Activated B cell treated with CpG ODN at 0.5 μM for 24 hours (primary cell): ENCODE measurements around the gene ACCSL. TPM values are rescaled to one million over a fixed set of nuclear protein-coding genes. Genes with fewer than 3 reads are reported as not detected.

Source experiments
- ATAC-seq: fragments of 200-7000 bp; cut with Tn5 transposase; one replicate; pipeline ENCODE4 v1.10.0; 2021; ENCODE audit warnings: low read depth, mild to moderate bottlenecking, moderate library complexity
- CTCF ChIA-PET: fragments of 350-600 bp; sonication (Branson Sonifier 250); formaldehyde crosslinking; loops from one replicate; lab custom pipeline; 2021; ENCODE audit warnings: antibody characterized with exemption; lab: Charles Lee
- POLR2A ChIA-PET: fragments of 350-600 bp; sonication (Branson Sonifier 250); formaldehyde crosslinking; loops from one replicate; lab custom pipeline; 2021; ENCODE audit warnings: antibody characterized with exemption; lab: Charles Lee
- DNase-seq: peaks from one replicate; pipeline ENCODE4 v3.0.0; 2022
- H3K27ac Mint-ChIP-seq: one replicate; pipeline ENCODE4 v1.8.0; 2020; ENCODE audit warnings: mixed read lengths
- H3K27me3 Mint-ChIP-seq: one replicate; pipeline ENCODE4 v1.8.0; 2021; ENCODE audit warnings: mixed read lengths
- H3K36me3 Mint-ChIP-seq: one replicate; pipeline ENCODE4 v1.8.0; 2021; ENCODE audit warnings: low read depth, mixed read lengths
- H3K4me1 Mint-ChIP-seq: one replicate; pipeline ENCODE4 v1.8.0; 2021; ENCODE audit warnings: mixed read lengths
- H3K4me3 Mint-ChIP-seq: one replicate; pipeline ENCODE4 v1.8.0; 2020; ENCODE audit warnings: mild to moderate bottlenecking, mixed read lengths
- H3K9me3 Mint-ChIP-seq: one replicate; pipeline ENCODE4 v1.8.0; 2020; ENCODE audit warnings: mixed read lengths
- CTCF ChIP-seq: fragments of 200-600 bp; IDR thresholded peaks from one replicate; pipeline ENCODE4 v1.8.0; 2022; ENCODE audit warnings: antibody characterized with exemption, mild to moderate bottlenecking
- intact Hi-C: fragments of 100-400 bp; cut with micrococcal nuclease; formaldehyde crosslinking; loops from one replicate; pipeline ENCODE4 v1.15.1; 2024
- total RNA-seq: library from RNA; stranded (reverse); gene quantifications from 2 replicates; pipeline ENCODE4 v1.2.3, GENCODE V29; 2022

ACCSL gene
- total RNA-seq, 1 donor from 2014 or later: not detected

- H3K27ac Mint-ChIP-seq: no peak overlapping the region
- no peaks in the 10 kb centered on the region for H3K4me1 Mint-ChIP-seq
- POLR2A ChIA-PET: no interaction called here
- intact Hi-C loops: no loop called here
- H3K9me3 Mint-ChIP-seq: peaks cover 9% of the 10 kb centered on the region
- ATAC-seq: no peak
- CTCF ChIA-PET: no interaction called here
- H3K27me3 Mint-ChIP-seq: peaks cover 18% of the 10 kb centered on the region
- H3K4me3 Mint-ChIP-seq: no peak overlapping the region
- TF ChIP-seq CTCF: no peak
- no peak for DNase-seq
- no peaks in the 10 kb centered on the region for H3K36me3 Mint-ChIP-seq
Observed at GRCh38 chr11:44043157-44043556, 4.6 kb upstream of the ACCSL start.

DNA sequence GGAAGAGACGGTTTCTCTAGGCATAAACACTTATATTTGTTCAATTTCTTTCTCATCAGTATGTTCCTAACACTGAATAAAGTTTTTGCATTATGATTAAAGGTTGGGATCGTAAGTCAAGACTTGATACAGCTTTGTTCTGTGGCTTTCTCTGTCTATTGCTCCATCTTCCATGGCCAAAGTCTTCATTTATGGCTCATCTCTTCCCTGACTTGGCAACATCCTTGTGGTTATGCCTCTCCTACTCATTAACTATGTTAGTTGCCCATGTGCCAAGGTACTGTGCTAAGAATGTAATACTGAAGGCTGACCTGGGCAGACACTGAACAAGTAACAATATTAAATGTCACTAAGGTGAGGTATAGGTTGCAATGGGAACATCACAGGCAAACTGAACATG is 1.6 kb upstream of the ACCSL start:
- TF ChIP-seq CTCF: no peak
- ATAC-seq (no peak), DNase-seq (no peak)
- intact Hi-C loops: no loop called here
- POLR2A ChIA-PET: interaction anchor here (0.5 kb wide), 1 partner anchor 10 kb away, joined by 10 read pairs; no protein-coding TSS in a partner anchor
- Mint-ChIP-seq H3K4me3 (no peak overlapping the region), H3K27me3 (peaks cover 15% of the 10 kb centered on the region), H3K27ac (no peak overlapping the region), H3K4me1 (no peaks in the 10 kb centered on the region), H3K9me3 (peaks cover 4% of the 10 kb centered on the region), H3K36me3 (no peaks in the 10 kb centered on the region)
- CTCF ChIA-PET: no interaction called here

DNA sequence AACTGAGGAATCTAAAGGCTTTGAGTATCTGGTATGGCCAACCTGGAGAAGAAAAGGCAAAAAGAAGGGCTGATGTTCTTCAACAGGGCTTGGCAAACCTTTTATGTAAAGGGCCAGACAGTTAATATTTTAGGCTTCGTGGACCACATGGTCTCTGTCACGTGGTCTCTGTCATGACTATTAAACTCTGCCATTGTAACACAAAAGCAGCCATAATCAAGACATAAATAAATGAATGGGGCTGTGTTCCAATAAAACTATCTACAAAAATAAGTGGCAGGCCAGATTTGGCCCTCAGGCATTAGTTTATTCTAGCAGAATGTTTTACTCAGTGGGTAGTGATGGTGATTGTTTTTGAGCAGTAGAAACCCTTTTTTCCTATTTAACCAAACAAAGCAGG is 483 bp upstream of the ACCSL start:
- POLR2A ChIA-PET: no interaction called here
- TF ChIP-seq CTCF: no peak
- CTCF ChIA-PET: no interaction called here
- H3K4me3 Mint-ChIP-seq: no peak overlapping the region
- no peaks in the 10 kb centered on the region for H3K9me3 Mint-ChIP-seq
- H3K27me3 Mint-ChIP-seq: peaks cover 15% of the 10 kb centered on the region
- H3K4me1 Mint-ChIP-seq: no peaks in the 10 kb centered on the region
- ATAC-seq (no peak), DNase-seq (no peak)
- intact Hi-C loops: no loop called here
- H3K36me3 Mint-ChIP-seq: no peaks in the 10 kb centered on the region
- no peak overlapping the region for H3K27ac Mint-ChIP-seq

DNA sequence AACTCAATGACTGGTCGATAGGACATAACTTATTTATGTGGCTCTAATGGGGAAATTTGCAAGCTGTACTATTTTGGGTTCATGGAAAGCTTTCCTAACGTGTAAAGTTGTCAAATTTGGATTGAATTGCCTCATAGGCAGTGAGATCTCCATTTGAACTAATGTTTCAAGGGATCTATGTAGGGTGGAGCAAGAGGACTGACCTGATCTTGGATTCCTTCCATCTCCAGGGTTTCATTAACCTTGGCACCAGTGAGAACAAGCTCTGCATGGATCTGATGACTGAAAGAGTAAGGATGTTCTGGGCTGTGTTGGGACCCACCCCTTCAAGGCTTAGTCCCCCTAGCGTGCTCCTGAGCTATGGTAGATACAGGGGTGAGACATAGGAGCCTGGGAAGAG is 2.1 kb downstream of the ACCSL start:
- Mint-ChIP-seq H3K27ac (no peak overlapping the region), H3K36me3 (no peaks in the 10 kb centered on the region), H3K9me3 (no peaks in the 10 kb centered on the region), H3K4me1 (no peaks in the 10 kb centered on the region), H3K4me3 (no peak overlapping the region), H3K27me3 (peaks cover 13% of the 10 kb centered on the region)
- ATAC-seq (no peak), DNase-seq (no peak)
- intact Hi-C loops: no loop called here
- ChIA-PET CTCF (no interaction called here), POLR2A (no interaction called here)
- no peak for TF ChIP-seq CTCF

- ATAC-seq (no peak), DNase-seq (no peak)
- H3K27ac Mint-ChIP-seq: no peak overlapping the region
- no peaks in the 10 kb centered on the region for H3K9me3 Mint-ChIP-seq
- peaks cover 8% of the 10 kb centered on the region for H3K27me3 Mint-ChIP-seq
- H3K4me1 Mint-ChIP-seq: no peaks in the 10 kb centered on the region
- no peak for TF ChIP-seq CTCF
- H3K36me3 Mint-ChIP-seq: no peaks in the 10 kb centered on the region
- CTCF ChIA-PET: no interaction called here
- H3K4me3 Mint-ChIP-seq: no peak overlapping the region
- POLR2A ChIA-PET: no interaction called here
- intact Hi-C loops: no loop called here
Observed at GRCh38 chr11:44051171-44051570, 3.4 kb downstream of the ACCSL start.
